WERI-Rb-1 (cell line): ENCODE measurements around the gene RGP1.

Experiments used
- DNase-seq: peaks from one replicate; pipeline ENCODE4 v3.0.0-alpha.2; 2020
- H3K27ac ChIP-seq: fragments of 250-450 bp; sonication (Bioruptor Pico); 2 replicates; pipeline ENCODE4 v1.5.1; 2020; ENCODE audit warnings: mild to moderate bottlenecking, moderate library complexity
- H3K27me3 ChIP-seq: fragments of 250-450 bp; sonication (Bioruptor Pico); 2 replicates; pipeline ENCODE4 v1.5.1; 2021; ENCODE audit warnings: mild to moderate bottlenecking, low read depth, moderate library complexity; ENCODE audit not compliant: insufficient read depth, severe bottlenecking
- H3K36me3 ChIP-seq: fragments of 250-450 bp; sonication (Bioruptor Pico); 2 replicates; pipeline ENCODE4 v1.5.1; 2020; ENCODE audit warnings: mild to moderate bottlenecking, moderate library complexity
- H3K4me3 ChIP-seq: 2 replicates; pipeline ENCODE4 v1.5.1; 2011; ENCODE audit warnings: low read depth, mild to moderate bottlenecking, control low read depth, low read length
- H3K9me3 ChIP-seq: fragments of 250-450 bp; sonication (Bioruptor Pico); 2 replicates; pipeline ENCODE4 v1.5.1; 2021; ENCODE audit warnings: mild to moderate bottlenecking, moderate library complexity; ENCODE audit not compliant: severe bottlenecking
- CTCF ChIP-seq: IDR thresholded peaks from 2 replicates; pipeline ENCODE4 v1.5.1; 2011; ENCODE audit warnings: low read depth, mild to moderate bottlenecking, control low read depth, inconsistent platforms, low read length

Gene RGP1

DNA sequence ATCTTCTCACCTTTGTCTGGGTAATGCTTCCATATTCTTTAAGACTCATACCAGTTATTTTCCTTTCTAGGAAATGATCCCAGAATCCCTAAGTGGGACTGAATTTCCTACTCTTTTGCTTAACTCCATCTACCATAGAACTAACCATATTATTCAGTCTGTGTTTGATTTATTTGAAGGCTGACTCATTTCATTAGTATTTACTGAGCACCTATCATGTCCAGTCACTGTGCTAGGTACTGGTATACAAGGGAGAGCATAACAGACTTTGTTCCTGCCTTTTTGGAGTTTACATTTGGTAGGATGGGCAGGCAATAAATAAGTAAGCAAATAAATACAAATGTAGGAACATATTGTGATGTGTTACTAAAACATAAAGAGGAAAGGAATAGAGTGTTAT is 46.6 kb downstream of the RGP1 start:
- Histone ChIP-seq H3K9me3 (no peaks in the 10 kb centered on the region), H3K27me3 (no peaks in the 10 kb centered on the region), H3K27ac (no peak overlapping the region), H3K4me3 (no peak overlapping the region), H3K36me3 (peaks cover 59% of the 10 kb centered on the region)
- no peak for DNase-seq
- no peak for TF ChIP-seq CTCF

GRCh38 chr9:35797311-35798109 is 48.4 kb downstream of the RGP1 start:
- H3K4me3 ChIP-seq: no peak overlapping the region
- no peak overlapping the region for H3K27ac ChIP-seq
- no peaks in the 10 kb centered on the region for H3K27me3 ChIP-seq
- TF ChIP-seq CTCF: no peak
- no peak for DNase-seq
- H3K9me3 ChIP-seq: no peaks in the 10 kb centered on the region
- H3K36me3 ChIP-seq: peaks cover 74% of the 10 kb centered on the region

- Histone ChIP-seq H3K36me3 (peaks cover 80% of the 10 kb centered on the region), H3K4me3 (no peak overlapping the region), H3K27ac (no peak overlapping the region), H3K27me3 (no peaks in the 10 kb centered on the region), H3K9me3 (no peaks in the 10 kb centered on the region)
- no peak for TF ChIP-seq CTCF
- DNase-seq: no peak
These were observed 49.7 kb downstream of the RGP1 start for GRCh38 chr9:35798658-35799374.

DNA sequence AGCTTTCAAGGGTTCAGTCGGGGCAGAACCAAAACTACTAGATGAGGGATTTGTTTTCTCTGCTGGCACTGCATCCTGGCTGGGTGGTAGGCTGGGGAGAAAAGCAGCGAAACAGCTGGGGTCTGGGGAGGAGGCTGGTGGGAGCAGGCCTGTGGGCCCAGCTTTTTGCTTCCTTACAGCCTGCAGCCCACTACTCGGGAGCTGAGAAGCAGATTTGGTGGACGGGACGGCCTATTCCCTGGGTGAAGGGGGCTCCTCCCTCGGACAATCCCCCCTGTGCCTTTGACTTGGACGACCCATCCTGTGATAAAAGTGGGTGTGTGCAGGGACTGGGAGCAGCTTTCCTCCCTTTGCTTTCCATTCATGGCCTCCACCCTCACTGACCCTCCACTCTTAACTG is 51.4 kb downstream of the RGP1 start:
- Histone ChIP-seq H3K36me3 (peaks cover 77% of the 10 kb centered on the region), H3K27me3 (no peaks in the 10 kb centered on the region), H3K4me3 (no peak overlapping the region), H3K9me3 (no peaks in the 10 kb centered on the region), H3K27ac (no peak overlapping the region)
- no peak for DNase-seq
- no peak for TF ChIP-seq CTCF

DNA sequence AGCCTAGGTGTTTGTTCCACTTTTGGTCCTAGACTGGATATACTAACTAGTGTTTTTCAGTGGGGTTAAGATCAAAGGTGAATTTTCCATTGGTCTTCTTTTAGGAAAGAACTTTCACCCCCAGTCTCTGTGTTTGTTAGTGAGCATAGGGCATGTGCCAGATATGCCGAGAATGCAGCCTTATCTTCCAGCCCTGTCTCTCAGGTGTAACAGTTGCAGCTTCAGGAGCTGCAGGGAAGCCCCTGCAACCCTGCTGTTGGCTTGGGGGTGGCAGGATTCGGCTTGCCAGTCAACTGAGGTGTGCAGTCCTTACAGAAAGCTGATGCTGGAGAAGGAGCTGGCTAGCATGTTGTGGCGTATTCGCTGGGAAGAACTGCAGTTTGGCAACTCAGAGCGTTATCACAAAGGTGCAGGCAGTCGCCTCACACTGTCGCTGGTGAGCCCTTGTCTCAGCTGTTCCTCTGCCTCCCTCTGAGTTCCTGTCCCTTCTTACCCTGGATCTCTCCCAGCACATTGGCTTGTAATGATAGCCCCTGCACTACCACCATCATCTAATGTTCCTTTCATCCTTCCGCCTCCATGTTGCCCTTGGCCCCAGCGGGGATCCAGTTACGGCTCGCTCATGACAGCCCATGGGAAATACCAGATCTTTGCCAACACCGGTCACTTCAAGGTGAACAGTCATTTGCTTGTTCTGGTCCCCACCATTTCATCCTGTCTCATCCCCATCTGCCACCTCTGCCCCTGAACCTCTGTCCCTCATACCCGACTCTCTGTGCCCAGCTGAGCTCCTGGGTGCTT is 52.4 kb downstream of the RGP1 start:
- DNase-seq: no peak
- H3K4me3 ChIP-seq: no peak overlapping the region
- H3K9me3 ChIP-seq: no peaks in the 10 kb centered on the region
- no peaks in the 10 kb centered on the region for H3K27me3 ChIP-seq
- peaks cover 80% of the 10 kb centered on the region for H3K36me3 ChIP-seq
- no peak overlapping the region for H3K27ac ChIP-seq
- no peak for TF ChIP-seq CTCF
